Measurements from ENCODE around the gene SEMA4B. TPM values are rescaled to one million over a fixed set of nuclear protein-coding genes. Genes with fewer than 3 reads are reported as not detected.

SEMA4B gene
- total and polyA plus RNA-seq, 2 experiments from 2014 or later = 3.6 to 4.5 TPM

- no peak for TF ChIP-seq EZH2 (IDR thresholded peaks at IDR 0.05; ENCODE audit: insufficient read depth, poor library complexity, severe bottlenecking)
- no peak for TF ChIP-seq EZH2phosphoT487 (IDR thresholded peaks at IDR 0.05; ENCODE audit: insufficient read depth, low read depth)
- no peaks in the 10 kb centered on the region for H3K27me3 ChIP-seq (replicated peaks; ENCODE audit: insufficient read depth)
- no peaks in the 10 kb centered on the region for H3K4me1 ChIP-seq (ENCODE audit: insufficient read depth)
- no peak overlapping the region for H3K9ac ChIP-seq
- H3K4me3 ChIP-seq = no peak overlapping the region
- H2AFZ ChIP-seq = no peak overlapping the region
- H3K4me2 ChIP-seq (ENCODE audit: unreplicated experiment) = no peak overlapping the region
- no peaks in the 10 kb centered on the region for H4K20me1 ChIP-seq (ENCODE audit: insufficient read depth)
- H3K36me3 ChIP-seq (ENCODE audit: low read depth) = no peaks in the 10 kb centered on the region
- H3K79me2 ChIP-seq (ENCODE audit: insufficient read depth) = no peaks in the 10 kb centered on the region
- no peaks in the 10 kb centered on the region for H3F3A ChIP-seq (ENCODE audit: insufficient read depth)
- H3K27ac ChIP-seq = no peak overlapping the region
- in situ Hi-C loops (cut with MboI) = no loop called here
- 90 to 92% methylated on average over 5 of the region's 5 CpGs for WGBS, 2 experiments (ENCODE audit: low coverage in 1 of 2, low lambda C conversion rate in 2 of 2, missing lambda C conversion rate in 2 of 2)
- DNase-seq = no peak
- no peaks in the 10 kb centered on the region for H3K9me2 ChIP-seq (ENCODE audit: insufficient read depth)
- H3K9me3 ChIP-seq (ENCODE audit: low read depth) = no peaks in the 10 kb centered on the region
Observed at GRCh38 chr15:90205886-90206285, 4.8 kb downstream of the SEMA4B start.

GRCh38 chr15:90207252-90207651 lies 6.1 kb downstream of the SEMA4B start:
- TF ChIP-seq EZH2phosphoT487 (IDR thresholded peaks at IDR 0.05; ENCODE audit: insufficient read depth, low read depth) (no peak), EZH2 (IDR thresholded peaks at IDR 0.05; ENCODE audit: insufficient read depth, poor library complexity, severe bottlenecking) (no peak)
- Histone ChIP-seq H3F3A (ENCODE audit: insufficient read depth) (no peaks in the 10 kb centered on the region), H3K27ac (no peak overlapping the region), H3K9me3 (ENCODE audit: low read depth) (no peaks in the 10 kb centered on the region), H2AFZ (no peak overlapping the region), H3K4me2 (ENCODE audit: unreplicated experiment) (no peak overlapping the region), H3K79me2 (ENCODE audit: insufficient read depth) (no peaks in the 10 kb centered on the region), H3K27me3 (replicated peaks; ENCODE audit: insufficient read depth) (no peaks in the 10 kb centered on the region), H4K20me1 (ENCODE audit: insufficient read depth) (no peaks in the 10 kb centered on the region), H3K9me2 (ENCODE audit: insufficient read depth) (no peaks in the 10 kb centered on the region), H3K9ac (no peak overlapping the region), H3K4me3 (no peak overlapping the region), H3K4me1 (ENCODE audit: insufficient read depth) (no peaks in the 10 kb centered on the region), H3K36me3 (ENCODE audit: low read depth) (no peaks in the 10 kb centered on the region)
- in situ Hi-C loops (cut with MboI) = no loop called here
- DNase-seq = no peak
- WGBS, 2 experiments (ENCODE audit: low coverage in 1 of 2, low lambda C conversion rate in 2 of 2, missing lambda C conversion rate in 2 of 2) = 84 to 85% methylated on average over 6 of the region's 6 CpGs

- Histone ChIP-seq H3K4me3 (no peak overlapping the region), H3K27me3 (replicated peaks; ENCODE audit: insufficient read depth) (no peaks in the 10 kb centered on the region), H4K20me1 (ENCODE audit: insufficient read depth) (no peaks in the 10 kb centered on the region), H3K4me1 (ENCODE audit: insufficient read depth) (no peaks in the 10 kb centered on the region), H3K9ac (no peak overlapping the region), H3K9me3 (ENCODE audit: low read depth) (no peaks in the 10 kb centered on the region), H3F3A (ENCODE audit: insufficient read depth) (no peaks in the 10 kb centered on the region), H3K27ac (no peak overlapping the region), H3K79me2 (ENCODE audit: insufficient read depth) (no peaks in the 10 kb centered on the region), H3K4me2 (ENCODE audit: unreplicated experiment) (no peak overlapping the region), H2AFZ (no peak overlapping the region), H3K9me2 (ENCODE audit: insufficient read depth) (no peaks in the 10 kb centered on the region), H3K36me3 (ENCODE audit: low read depth) (no peaks in the 10 kb centered on the region)
- TF ChIP-seq EZH2 (IDR thresholded peaks at IDR 0.05; ENCODE audit: insufficient read depth, poor library complexity, severe bottlenecking) (no peak), EZH2phosphoT487 (IDR thresholded peaks at IDR 0.05; ENCODE audit: insufficient read depth, low read depth) (no peak)
- WGBS, 2 experiments (ENCODE audit: low coverage in 1 of 2, low lambda C conversion rate in 2 of 2, missing lambda C conversion rate in 2 of 2) = 88 to 90% methylated on average over 6 of the region's 6 CpGs
- DNase-seq = no peak
- in situ Hi-C loops (cut with MboI) = no loop called here
Observed at GRCh38 chr15:90208356-90208755, 7.2 kb downstream of the SEMA4B start.

- WGBS, 2 experiments (ENCODE audit: low coverage in 1 of 2, low lambda C conversion rate in 2 of 2, missing lambda C conversion rate in 2 of 2) = 87 to 90% methylated on average over 9 of the region's 9 CpGs
- H3K9me3 ChIP-seq (ENCODE audit: low read depth) = no peaks in the 10 kb centered on the region
- H4K20me1 ChIP-seq (ENCODE audit: insufficient read depth) = no peaks in the 10 kb centered on the region
- no peaks in the 10 kb centered on the region for H3F3A ChIP-seq (ENCODE audit: insufficient read depth)
- no peak overlapping the region for H3K27ac ChIP-seq
- H3K27me3 ChIP-seq (replicated peaks; ENCODE audit: insufficient read depth) = no peaks in the 10 kb centered on the region
- in situ Hi-C loops (cut with MboI) = no loop called here
- no peaks in the 10 kb centered on the region for H3K4me1 ChIP-seq (ENCODE audit: insufficient read depth)
- no peaks in the 10 kb centered on the region for H3K79me2 ChIP-seq (ENCODE audit: insufficient read depth)
- TF ChIP-seq EZH2phosphoT487 (IDR thresholded peaks at IDR 0.05; ENCODE audit: insufficient read depth, low read depth) (no peak), EZH2 (IDR thresholded peaks at IDR 0.05; ENCODE audit: insufficient read depth, poor library complexity, severe bottlenecking) (no peak)
- H3K4me2 ChIP-seq (ENCODE audit: unreplicated experiment) = no peak overlapping the region
- no peak overlapping the region for H3K4me3 ChIP-seq
- H3K9me2 ChIP-seq (ENCODE audit: insufficient read depth) = no peaks in the 10 kb centered on the region
- no peak overlapping the region for H2AFZ ChIP-seq
- no peak for DNase-seq
- no peak overlapping the region for H3K9ac ChIP-seq
- H3K36me3 ChIP-seq (ENCODE audit: low read depth) = no peaks in the 10 kb centered on the region
Observed at GRCh38 chr15:90209591-90209990, 8.5 kb downstream of the SEMA4B start.

GRCh38 chr15:90210593-90210992 lies 9.5 kb downstream of the SEMA4B start:
- Histone ChIP-seq H3K36me3 (ENCODE audit: low read depth) (no peaks in the 10 kb centered on the region), H4K20me1 (ENCODE audit: insufficient read depth) (no peaks in the 10 kb centered on the region), H3K27me3 (replicated peaks; ENCODE audit: insufficient read depth) (no peaks in the 10 kb centered on the region), H3K4me3 (no peak overlapping the region), H3F3A (ENCODE audit: insufficient read depth) (no peaks in the 10 kb centered on the region), H2AFZ (no peak overlapping the region), H3K9ac (no peak overlapping the region), H3K9me2 (ENCODE audit: insufficient read depth) (no peaks in the 10 kb centered on the region), H3K27ac (no peak overlapping the region), H3K4me2 (ENCODE audit: unreplicated experiment) (no peak overlapping the region), H3K79me2 (ENCODE audit: insufficient read depth) (no peaks in the 10 kb centered on the region), H3K4me1 (ENCODE audit: insufficient read depth) (no peaks in the 10 kb centered on the region), H3K9me3 (ENCODE audit: low read depth) (no peaks in the 10 kb centered on the region)
- no peak for DNase-seq
- WGBS, 2 experiments (ENCODE audit: low coverage in 1 of 2, low lambda C conversion rate in 2 of 2, missing lambda C conversion rate in 2 of 2) = 85 to 87% methylated on average over 8 of the region's 8 CpGs
- in situ Hi-C loops (cut with MboI) = no loop called here
- TF ChIP-seq EZH2 (IDR thresholded peaks at IDR 0.05; ENCODE audit: insufficient read depth, poor library complexity, severe bottlenecking) (no peak), EZH2phosphoT487 (IDR thresholded peaks at IDR 0.05; ENCODE audit: insufficient read depth, low read depth) (no peak)

All from GM23248 (cell line).